ENCODE results near the gene STRN4.
A peak's percentile ranks its signal among the peaks of the same experiment; 100 is the strongest.

The STRN4 gene

GRCh38 chr19:46728693-46729339, 17.4 kb downstream of the STRN4 start:
- Histone ChIP-seq H3K4me3 (ENCODE audit: severe bottlenecking) (no peak overlapping the region), H3K27ac (ENCODE audit: poor library complexity, severe bottlenecking) (no peak overlapping the region), H3K9me3 (ENCODE audit: severe bottlenecking) (no peaks in the 10 kb centered on the region), H3K36me3 (ENCODE audit: low read depth) (peaks cover 91% of the 10 kb centered on the region), H3K4me1 (ENCODE audit: insufficient read depth, poor library complexity, severe bottlenecking) (peaks cover 9% of the 10 kb centered on the region), H3K27me3 (ENCODE audit: insufficient read depth, poor library complexity, severe bottlenecking) (no peaks in the 10 kb centered on the region)
- DNase-seq (ENCODE audit: low spot score) (no peak), ATAC-seq (ENCODE audit: low read depth) (peak; percentile 37; the same call in 1 of the 3 replicates)
- TF ChIP-seq CTCF (IDR thresholded peaks at IDR 0.05; ENCODE audit: poor library complexity, severe bottlenecking), result peak; percentile 82

- H3K4me3 ChIP-seq (ENCODE audit: severe bottlenecking), result no peak overlapping the region
- ATAC-seq (ENCODE audit: low read depth) (no peak), DNase-seq (ENCODE audit: low spot score) (no peak)
- no peaks in the 10 kb centered on the region for H3K27me3 ChIP-seq (ENCODE audit: insufficient read depth, poor library complexity, severe bottlenecking)
- H3K9me3 ChIP-seq (ENCODE audit: severe bottlenecking), result no peaks in the 10 kb centered on the region
- H3K4me1 ChIP-seq (ENCODE audit: insufficient read depth, poor library complexity, severe bottlenecking), result peaks cover 9% of the 10 kb centered on the region
- H3K27ac ChIP-seq (ENCODE audit: poor library complexity, severe bottlenecking), result no peak overlapping the region
- no peak for TF ChIP-seq CTCF (IDR thresholded peaks at IDR 0.05; ENCODE audit: poor library complexity, severe bottlenecking)
- H3K36me3 ChIP-seq (ENCODE audit: low read depth), result peaks cover 88% of the 10 kb centered on the region
Measured at GRCh38 chr19:46728208-46728607, 18.0 kb downstream of the STRN4 start.

GRCh38 chr19:46727757-46728156, 18.5 kb downstream of the STRN4 start:
- ATAC-seq (ENCODE audit: low read depth), result no peak
- no peaks in the 10 kb centered on the region for H3K9me3 ChIP-seq (ENCODE audit: severe bottlenecking)
- H3K4me1 ChIP-seq (ENCODE audit: insufficient read depth, poor library complexity, severe bottlenecking), result peaks cover 9% of the 10 kb centered on the region
- no peaks in the 10 kb centered on the region for H3K27me3 ChIP-seq (ENCODE audit: insufficient read depth, poor library complexity, severe bottlenecking)
- TF ChIP-seq CTCF (IDR thresholded peaks at IDR 0.05; ENCODE audit: poor library complexity, severe bottlenecking), result no peak
- no peak overlapping the region for H3K27ac ChIP-seq (ENCODE audit: poor library complexity, severe bottlenecking)
- H3K36me3 ChIP-seq (ENCODE audit: low read depth), result peaks cover 88% of the 10 kb centered on the region
- no peak overlapping the region for H3K4me3 ChIP-seq (ENCODE audit: severe bottlenecking)
- peak; percentile 69 for DNase-seq (ENCODE audit: low spot score)

GRCh38 chr19:46726971-46727501, 19.2 kb downstream of the STRN4 start:
- Histone ChIP-seq H3K27me3 (ENCODE audit: insufficient read depth, poor library complexity, severe bottlenecking) (no peaks in the 10 kb centered on the region), H3K9me3 (ENCODE audit: severe bottlenecking) (no peaks in the 10 kb centered on the region), H3K4me1 (ENCODE audit: insufficient read depth, poor library complexity, severe bottlenecking) (peaks cover 3% of the 10 kb centered on the region), H3K36me3 (ENCODE audit: low read depth) (peaks cover 88% of the 10 kb centered on the region), H3K4me3 (ENCODE audit: severe bottlenecking) (no peak overlapping the region), H3K27ac (ENCODE audit: poor library complexity, severe bottlenecking) (no peak overlapping the region)
- DNase-seq (ENCODE audit: low spot score) (peak; percentile 51), ATAC-seq (ENCODE audit: low read depth) (no peak)
- TF ChIP-seq CTCF (IDR thresholded peaks at IDR 0.05; ENCODE audit: poor library complexity, severe bottlenecking), result no peak

DNA sequence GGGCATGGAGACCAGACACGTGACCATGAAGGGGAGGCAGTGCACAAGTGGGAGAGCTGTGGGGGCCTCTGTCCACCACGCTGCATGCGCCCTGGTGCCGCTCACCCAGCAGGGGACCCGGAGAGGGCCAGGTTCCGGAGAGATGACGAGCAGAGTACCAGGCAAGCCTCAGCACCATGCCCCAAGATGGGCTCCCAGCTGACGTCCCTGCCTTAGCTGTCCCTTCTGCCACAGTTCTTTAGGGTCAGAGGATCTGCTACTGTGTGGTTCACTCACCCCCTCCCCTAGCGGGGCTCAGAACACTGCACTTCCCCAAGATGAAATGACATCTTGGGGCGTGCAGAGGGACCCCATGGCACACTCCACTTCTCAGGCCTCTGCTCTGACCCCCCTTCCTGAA, 19.7 kb downstream of the STRN4 start:
- H3K9me3 ChIP-seq (ENCODE audit: severe bottlenecking), result no peaks in the 10 kb centered on the region
- no peak overlapping the region for H3K4me3 ChIP-seq (ENCODE audit: severe bottlenecking)
- DNase-seq (ENCODE audit: low spot score), result peak; percentile 63
- H3K27ac ChIP-seq (ENCODE audit: poor library complexity, severe bottlenecking), result no peak overlapping the region
- no peaks in the 10 kb centered on the region for H3K27me3 ChIP-seq (ENCODE audit: insufficient read depth, poor library complexity, severe bottlenecking)
- no peaks in the 10 kb centered on the region for H3K4me1 ChIP-seq (ENCODE audit: insufficient read depth, poor library complexity, severe bottlenecking)
- no peak for ATAC-seq (ENCODE audit: low read depth)
- peaks cover 88% of the 10 kb centered on the region for H3K36me3 ChIP-seq (ENCODE audit: low read depth)
- no peak for TF ChIP-seq CTCF (IDR thresholded peaks at IDR 0.05; ENCODE audit: poor library complexity, severe bottlenecking)
